OCI-LY3 (cell line): ENCODE data around the gene LINGO4.

ENCODE experiments used
- CTCF ChIP-seq: fragments of 200-600, 300-600 bp; sonication (generic); IDR thresholded peaks from 2 replicates; pipeline ENCODE4 v1.5.1; 2014; ENCODE audit warnings: antibody characterized with exemption, low read length, low read depth
- EZH2phosphoT487 ChIP-seq: fragments of 200-600 bp; shearing (Covaris generic); IDR thresholded peaks from 2 replicates; pipeline ENCODE4 v1.6.1; 2018; ENCODE audit warnings: antibody characterized with exemption, mixed run types, low read depth

- TF ChIP-seq CTCF (no peak), EZH2phosphoT487 (no peak)
Observed at GRCh38 chr1:151811181-151811580, 6.0 kb upstream of the LINGO4 start.
